NCI-H2081 treated with DMSO at 0.1 percent for 48 hours (cell line): ENCODE measurements around the gene PADI3.

Experiments
- DNase-seq: peaks from one replicate; lab custom pipeline; 2025; lab: John Stamatoyannopoulos, UW

The PADI3 gene, protein sequence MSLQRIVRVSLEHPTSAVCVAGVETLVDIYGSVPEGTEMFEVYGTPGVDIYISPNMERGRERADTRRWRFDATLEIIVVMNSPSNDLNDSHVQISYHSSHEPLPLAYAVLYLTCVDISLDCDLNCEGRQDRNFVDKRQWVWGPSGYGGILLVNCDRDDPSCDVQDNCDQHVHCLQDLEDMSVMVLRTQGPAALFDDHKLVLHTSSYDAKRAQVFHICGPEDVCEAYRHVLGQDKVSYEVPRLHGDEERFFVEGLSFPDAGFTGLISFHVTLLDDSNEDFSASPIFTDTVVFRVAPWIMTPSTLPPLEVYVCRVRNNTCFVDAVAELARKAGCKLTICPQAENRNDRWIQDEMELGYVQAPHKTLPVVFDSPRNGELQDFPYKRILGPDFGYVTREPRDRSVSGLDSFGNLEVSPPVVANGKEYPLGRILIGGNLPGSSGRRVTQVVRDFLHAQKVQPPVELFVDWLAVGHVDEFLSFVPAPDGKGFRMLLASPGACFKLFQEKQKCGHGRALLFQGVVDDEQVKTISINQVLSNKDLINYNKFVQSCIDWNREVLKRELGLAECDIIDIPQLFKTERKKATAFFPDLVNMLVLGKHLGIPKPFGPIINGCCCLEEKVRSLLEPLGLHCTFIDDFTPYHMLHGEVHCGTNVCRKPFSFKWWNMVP

GRCh38 chr1:17248781-17249180, at the start of gene PADI3:
PADI3 (plus strand) TSS chr1:17249098; CDS start chr1:17249138, 40 bp downstream.
- no peak for DNase-seq

DNA sequence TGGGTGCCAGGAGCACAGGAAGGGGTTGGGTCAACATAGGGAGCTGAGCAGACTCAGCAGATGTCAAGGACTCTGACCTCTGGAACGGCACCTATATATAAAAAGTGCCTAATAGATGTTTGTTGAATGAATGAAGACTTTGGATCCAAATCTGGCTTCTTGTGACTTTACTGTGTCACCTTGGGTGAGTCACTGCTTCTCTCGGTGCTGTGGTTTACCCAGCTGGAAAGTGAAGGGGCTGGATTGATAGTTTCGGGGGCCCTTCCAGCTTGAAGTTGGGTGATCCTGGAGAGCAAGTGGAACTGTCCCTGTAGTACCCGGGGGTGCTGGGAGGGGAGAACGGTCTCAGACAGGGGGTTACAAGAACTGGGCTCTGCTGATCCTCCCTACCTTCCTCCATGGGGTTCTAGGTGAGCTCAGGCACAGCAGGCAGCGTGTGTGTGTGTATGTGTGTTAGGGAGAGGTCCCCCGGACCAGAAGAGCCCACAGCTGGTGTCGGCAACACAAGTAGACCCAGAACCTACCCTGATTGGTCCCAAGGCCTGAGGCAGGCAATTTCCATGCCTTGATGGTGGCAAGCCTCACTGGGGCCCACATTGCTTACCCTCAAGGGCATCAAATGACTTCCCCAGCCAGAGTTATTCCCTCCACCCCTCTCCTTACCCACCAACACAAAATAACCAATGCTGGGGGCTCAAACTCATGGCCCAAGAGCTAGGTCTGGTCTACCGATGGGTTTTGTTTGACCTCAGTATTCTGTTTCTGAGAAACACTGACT, 49.4 kb upstream of the PADI3 start:
- no peak for DNase-seq

DNA sequence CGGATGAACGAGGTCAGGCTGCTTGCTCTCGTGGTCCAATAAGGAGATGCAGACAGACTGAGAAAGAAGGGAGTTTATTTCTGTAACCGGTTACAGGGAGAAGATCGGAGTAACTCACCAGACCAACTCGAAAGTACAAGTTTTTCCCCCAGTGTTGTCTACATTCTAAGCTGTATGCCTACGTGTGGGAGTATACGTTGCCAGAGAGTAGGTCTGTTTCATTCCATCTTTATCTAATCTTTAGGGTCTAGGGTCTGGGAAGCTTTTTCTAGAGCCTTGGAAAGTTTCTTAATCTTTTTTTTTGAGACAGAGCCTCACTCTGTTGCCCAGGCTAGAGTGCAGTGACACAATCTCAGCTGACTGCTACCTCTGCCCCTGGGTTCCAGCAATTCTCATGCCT, 48.7 kb upstream of the PADI3 start:
- DNase-seq, result no peak

DNA sequence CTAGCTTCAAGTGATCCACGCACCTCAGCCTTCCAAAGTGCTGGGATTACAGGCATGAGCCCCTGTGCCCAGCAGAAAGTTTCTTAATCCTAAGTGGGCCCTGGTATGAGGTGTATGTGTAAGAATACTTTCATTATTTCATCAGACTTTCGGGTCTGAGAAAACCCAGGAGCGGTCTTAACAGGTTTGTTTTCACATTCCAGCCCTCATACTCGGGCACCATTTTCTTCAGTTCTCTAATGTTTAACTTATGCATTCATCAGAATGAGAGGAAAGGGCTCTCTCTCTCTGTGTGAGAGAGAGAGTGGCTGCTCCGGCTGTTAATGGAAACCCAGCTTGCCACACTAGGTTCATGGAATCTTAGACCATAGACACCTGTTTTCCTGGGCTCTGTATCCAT, 48.1 kb upstream of the PADI3 start:
- no peak for DNase-seq

DNA sequence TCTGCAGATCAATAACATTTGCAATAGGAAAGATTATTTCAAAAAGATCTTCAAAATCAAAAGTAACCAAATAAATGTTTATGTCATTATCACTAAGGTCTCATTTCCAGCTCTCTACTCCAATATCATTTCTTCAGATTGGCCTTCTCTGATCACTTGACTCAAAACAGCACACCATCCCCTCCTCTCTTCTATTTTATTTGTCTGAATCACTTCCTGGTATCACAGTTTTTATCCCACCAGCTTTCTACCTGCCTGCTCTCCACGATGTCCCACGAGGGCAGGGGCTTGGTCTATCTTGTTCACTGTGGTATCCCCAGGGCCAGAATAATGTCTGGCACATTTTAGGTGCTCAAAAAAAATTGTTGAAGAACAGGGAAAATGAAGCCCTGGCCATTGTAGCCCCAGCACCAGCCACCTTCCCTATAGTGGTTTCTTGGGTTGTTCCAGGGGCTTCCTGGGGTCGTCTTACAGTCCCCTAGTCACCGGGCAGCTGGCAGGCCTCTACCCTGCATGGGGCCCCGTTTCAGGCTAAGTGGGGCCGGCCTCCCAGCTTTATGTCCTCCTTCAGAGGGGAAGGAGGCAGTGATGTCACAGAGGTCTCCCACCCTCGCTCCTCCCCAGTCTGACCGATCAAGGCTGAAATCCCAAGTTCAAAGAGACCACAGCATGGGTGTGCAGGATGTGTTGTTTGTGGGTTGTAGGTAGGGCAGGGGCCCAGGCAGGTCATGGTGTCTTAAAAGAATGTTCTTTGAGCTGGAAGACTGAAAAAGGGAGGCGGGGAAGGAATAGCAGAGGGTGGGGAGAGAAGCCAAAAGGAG, 47.5 kb upstream of the PADI3 start:
- no peak for DNase-seq

DNA sequence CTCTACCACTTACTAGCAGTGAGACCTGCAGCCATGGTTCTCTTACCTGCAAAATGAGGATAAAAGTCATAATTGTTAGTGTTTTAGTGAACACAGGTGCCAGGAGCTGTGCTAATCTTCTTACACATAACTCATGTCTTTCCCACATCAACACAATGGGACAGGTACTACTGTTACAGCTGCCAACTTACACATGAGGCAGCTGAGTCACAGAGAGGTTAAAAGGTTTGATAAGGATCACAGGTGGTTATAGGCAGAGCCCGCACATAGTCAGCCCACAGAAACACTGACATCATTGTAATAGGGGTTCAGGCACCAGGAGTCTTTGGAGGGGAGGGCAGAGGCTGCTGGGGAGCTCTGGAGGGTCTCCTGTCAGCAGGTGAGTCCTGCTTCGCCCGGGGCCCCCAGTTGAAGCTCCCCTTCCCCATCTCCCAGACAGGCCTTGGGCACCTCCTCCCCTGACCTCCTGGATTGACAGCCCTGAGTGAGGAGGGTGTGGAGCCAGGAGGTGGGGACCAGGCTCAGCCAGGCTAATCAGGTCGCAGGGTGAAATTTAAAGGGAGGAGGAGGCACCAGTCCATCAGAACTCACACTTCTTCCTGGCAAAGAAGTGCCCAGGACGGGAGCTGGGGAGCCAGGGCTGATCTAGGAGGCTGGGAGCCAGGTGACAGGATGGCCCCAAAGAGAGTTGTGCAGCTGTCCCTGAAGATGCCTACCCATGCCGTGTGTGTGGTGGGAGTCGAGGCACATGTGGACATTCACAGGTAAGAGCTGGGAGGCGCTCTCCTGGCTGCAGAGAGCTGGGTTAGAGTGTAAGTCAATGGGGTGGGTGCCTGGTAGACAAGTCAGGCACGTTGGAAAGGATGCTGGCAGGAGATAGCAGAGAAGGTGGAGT, 44.1 kb upstream of the PADI3 start, which contains the start of gene PADI1:
PADI1 (plus strand) TSS at position 583 of the 895 bp plus-strand sequence; CDS start at position 673, 90 bp downstream.
- no peak for DNase-seq

GRCh38 chr1:17205652-17206051, 43.2 kb upstream of the PADI3 start:
- no peak for DNase-seq

DNA sequence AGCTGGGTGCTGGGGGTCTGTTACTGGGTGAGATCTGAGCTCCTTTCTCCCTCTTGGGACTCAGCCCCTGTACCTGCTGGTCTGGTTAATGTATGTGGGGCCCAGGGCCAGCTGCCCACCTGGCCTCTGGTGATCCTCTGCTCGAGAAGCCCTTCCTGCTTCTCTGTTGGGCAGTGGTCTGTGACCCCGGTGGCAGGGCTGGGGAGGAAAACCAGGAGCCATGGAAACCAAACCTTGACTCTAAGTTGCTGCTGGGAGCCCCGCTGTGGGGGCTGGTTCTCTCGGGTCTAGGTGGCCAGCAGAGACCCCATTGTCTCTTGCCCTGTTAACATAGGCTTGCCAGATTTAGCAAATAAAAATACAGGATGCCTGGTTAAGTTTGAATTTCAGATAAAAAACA, 42.7 kb upstream of the PADI3 start:
- no peak for DNase-seq

GRCh38 chr1:17207046-17207445, 41.9 kb upstream of the PADI3 start:
- DNase-seq, result no peak

DNA sequence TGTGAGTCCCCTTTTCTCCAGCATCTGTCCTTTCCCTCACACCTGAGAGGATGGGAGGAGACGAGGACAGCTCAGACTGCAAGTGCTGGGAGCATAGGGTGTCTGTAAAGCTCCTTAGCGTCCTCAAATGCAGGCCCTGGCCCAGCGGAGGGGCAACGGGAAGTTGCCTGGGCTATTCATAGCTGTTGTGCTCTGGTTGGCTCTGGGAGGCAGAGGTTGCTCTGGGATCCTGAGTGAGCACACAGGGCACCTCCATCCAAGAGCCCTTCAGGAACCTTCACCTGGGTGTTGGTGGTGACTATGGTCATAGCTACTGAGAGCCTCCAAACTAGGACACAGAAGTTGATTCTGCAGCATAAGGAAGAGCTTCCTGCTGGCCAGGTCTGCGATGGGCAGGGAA, 41.4 kb upstream of the PADI3 start:
- DNase-seq, result no peak

DNA sequence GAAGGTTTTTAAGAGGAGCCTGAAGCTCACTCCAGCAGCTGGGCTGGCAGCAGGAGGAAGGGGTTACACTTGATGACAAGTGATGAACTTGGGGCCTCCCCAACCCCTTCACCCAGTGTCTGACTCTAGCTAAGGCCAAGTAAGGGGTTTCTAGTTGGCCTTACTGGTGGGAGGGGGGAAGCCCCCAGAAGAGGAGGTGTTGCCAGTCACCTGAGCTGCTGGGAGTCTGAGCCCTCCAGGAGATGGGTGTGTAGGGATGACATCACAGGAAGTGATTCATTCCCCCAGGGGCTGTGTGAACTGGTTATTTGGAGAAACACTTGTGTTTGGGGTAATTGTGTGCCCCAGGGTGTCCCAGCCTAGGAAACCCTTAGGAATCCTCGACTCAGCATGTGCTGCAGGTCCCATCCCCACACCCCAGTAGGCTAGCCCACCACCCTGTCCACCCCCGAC, 40.9 kb upstream of the PADI3 start:
- no peak for DNase-seq

DNA sequence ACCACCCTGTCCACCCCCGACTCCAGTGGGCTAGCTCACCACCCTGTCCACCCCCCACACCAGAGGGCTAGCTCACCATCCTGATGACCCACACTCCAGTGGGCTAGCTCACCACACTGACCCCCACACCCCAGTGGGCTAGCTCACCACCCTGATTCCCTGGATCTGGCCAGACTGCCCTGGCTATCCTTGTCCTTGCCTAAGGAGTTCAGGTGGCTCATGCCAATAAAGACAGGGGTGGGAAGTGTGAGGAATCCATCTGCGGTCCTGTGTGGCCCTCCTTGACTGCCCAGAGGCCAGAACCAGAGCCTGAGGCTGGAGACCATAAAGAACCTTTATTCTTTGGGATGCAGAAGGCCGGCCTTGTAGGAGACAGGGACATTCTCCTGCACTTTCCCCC, 40.4 kb upstream of the PADI3 start:
- DNase-seq, result no peak

GRCh38 chr1:17209430-17209829, 39.5 kb upstream of the PADI3 start:
- DNase-seq, result no peak

DNA sequence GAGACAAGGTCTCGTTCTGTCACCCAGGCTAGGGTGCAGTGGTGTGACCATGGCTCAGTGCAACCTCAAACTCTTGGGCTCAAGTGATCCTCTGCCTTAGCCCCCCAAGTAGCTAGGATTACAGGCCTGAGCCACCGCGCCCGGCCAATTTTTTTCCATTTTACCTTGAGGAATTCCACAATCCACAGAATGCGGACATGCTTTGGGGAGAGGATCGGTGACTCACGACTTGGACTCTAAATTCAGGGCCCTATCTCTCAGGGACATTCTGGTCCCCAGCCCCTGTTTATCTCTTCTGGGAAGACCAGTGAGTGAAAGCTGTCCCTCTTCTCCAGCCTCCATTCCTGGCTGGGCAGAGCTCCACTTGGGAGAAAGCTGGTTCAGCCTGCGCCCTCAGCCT, 38.7 kb upstream of the PADI3 start:
- no peak for DNase-seq

GRCh38 chr1:17211377-17211776, 37.5 kb upstream of the PADI3 start:
- DNase-seq, result no peak

GRCh38 chr1:17212009-17212408, 36.9 kb upstream of the PADI3 start:
- no peak for DNase-seq

DNA sequence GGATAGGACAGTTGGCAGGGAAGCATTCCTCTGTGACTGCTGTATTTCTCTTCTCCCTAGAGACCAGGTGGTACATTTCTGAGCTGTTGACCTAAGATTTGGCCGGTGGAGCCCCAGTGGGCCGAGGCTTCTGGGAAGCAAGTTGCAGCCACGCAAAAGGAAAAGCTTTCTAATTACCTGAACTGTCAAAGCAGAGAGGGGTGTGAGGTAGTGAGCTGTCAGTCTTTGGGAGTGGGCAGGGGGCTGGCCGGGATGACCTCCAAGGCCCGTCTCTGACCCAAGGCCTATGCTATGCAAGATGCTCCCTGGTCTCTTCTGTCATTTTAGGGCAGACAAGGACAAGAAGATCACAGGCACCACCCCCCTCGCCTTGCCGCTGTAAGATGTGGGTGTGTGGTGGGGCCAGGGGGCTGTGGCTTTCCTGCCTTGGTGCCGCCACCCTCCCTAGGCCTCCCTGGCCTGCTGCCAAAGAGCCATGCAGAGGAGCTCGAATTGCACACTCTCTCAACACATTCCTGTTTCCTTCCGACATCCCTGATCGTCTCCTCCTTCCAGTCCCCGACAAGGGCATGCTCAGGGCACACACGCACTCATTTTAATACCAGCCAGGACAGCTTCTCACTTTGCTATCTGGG, 36.3 kb upstream of the PADI3 start:
- DNase-seq, result no peak

DNA sequence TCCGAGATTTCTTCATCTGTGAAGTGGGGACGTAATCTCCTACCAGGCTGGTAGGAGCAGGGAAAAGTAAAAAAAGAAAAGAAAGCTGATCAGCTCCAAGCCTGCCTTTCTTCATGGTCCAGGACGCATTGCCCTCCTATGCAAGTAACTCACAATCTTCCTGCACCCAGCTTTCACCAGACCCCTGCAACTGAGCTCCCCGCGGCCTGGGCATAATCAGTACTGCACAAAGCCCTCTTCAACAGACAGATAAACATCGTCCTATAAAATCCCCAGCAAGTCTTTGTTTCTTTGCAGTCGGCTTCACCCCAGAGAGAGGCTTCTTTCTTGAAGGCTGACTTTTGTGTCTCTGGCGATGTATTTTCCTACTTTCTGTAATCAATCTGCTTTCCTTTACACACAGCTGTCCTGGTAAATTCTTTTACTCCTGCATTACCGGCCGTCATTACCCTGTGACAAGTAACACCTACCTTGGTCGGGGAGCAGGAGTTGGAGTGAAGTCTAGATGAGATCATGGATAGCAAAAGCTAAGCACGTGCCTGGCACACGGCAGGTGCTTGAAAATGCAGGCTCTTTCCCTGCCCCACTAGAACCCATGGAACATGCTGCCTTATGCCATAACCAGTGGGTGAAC, 35.6 kb upstream of the PADI3 start:
- DNase-seq, result no peak

DNA sequence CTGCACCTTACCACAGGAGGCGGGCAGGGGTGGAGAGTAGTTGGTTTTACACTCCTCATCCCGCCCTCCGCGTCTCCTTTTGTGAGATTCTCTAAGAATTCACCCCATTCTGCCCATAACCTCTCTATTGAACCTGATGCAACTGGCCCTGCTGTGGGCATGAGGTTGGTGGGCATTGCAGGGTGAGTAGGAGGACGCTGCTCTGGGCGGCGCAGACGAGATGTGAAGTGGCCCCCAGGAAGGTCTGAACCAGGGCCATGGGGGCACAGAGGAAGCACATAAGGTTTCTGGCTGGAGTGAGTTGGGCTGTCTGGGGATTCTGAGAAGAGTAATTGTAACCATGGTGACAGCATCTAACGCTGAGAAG, 35.1 kb upstream of the PADI3 start:
- DNase-seq, result no peak
